ENCODE data around the gene TEX101.

TEX101 gene

GRCh38 chr19:43447655-43448054, 33.0 kb downstream of the TEX101 start:
- no peak for DNase-seq (ENCODE audit: low spot score)

- no peak for DNase-seq (ENCODE audit: low spot score)
These were observed 35.9 kb downstream of the TEX101 start for GRCh38 chr19:43450545-43450997.

- no peak for DNase-seq (ENCODE audit: low spot score)
These were observed 37.9 kb downstream of the TEX101 start for GRCh38 chr19:43452582-43452981.

- DNase-seq (ENCODE audit: low spot score): no peak
These were observed 39.3 kb downstream of the TEX101 start for GRCh38 chr19:43454031-43454430.

- DNase-seq (ENCODE audit: low spot score): no peak
These were observed 40.8 kb downstream of the TEX101 start for GRCh38 chr19:43455321-43456113.

- no peak for DNase-seq (ENCODE audit: low spot score)
These were observed 43.1 kb downstream of the TEX101 start for GRCh38 chr19:43457809-43458208.

- DNase-seq (ENCODE audit: low spot score): no peak
These were observed 45.8 kb downstream of the TEX101 start for GRCh38 chr19:43460362-43461016.

- no peak for DNase-seq (ENCODE audit: low spot score)
These were observed 46.6 kb downstream of the TEX101 start for GRCh38 chr19:43461303-43461702.

- no peak for DNase-seq (ENCODE audit: low spot score)
These were observed 47.7 kb downstream of the TEX101 start for GRCh38 chr19:43462383-43462782.

- no peak for DNase-seq (ENCODE audit: low spot score)
These were observed 48.2 kb downstream of the TEX101 start for GRCh38 chr19:43462785-43463380.

- peak; percentile 95 for DNase-seq (ENCODE audit: low spot score)
These were observed 48.9 kb downstream of the TEX101 start for GRCh38 chr19:43463381-43464133.

GRCh38 chr19:43464134-43464775, 49.6 kb downstream of the TEX101 start:
- no peak for DNase-seq (ENCODE audit: low spot score)

- DNase-seq (ENCODE audit: low spot score): peak; percentile 82
These were observed 50.9 kb downstream of the TEX101 start, which contains the start of gene LYPD3 for GRCh38 chr19:43465468-43466120. TSS of gene LYPD3 (minus strand) at chr19:43465608. CDS start at chr19:43465571, 37 bp downstream.

- no peak for DNase-seq (ENCODE audit: low spot score)
These were observed 52.1 kb downstream of the TEX101 start for GRCh38 chr19:43466793-43467192.

- DNase-seq (ENCODE audit: low spot score): no peak
These were observed 52.6 kb downstream of the TEX101 start for GRCh38 chr19:43467276-43467675.

- no peak for DNase-seq (ENCODE audit: low spot score)
These were observed 53.0 kb downstream of the TEX101 start for GRCh38 chr19:43467730-43468129.

All from LoVo (cell line).